GM19455 (cell line): ENCODE data around the gene GGT5.

Experiments used
- ATAC-seq: cut with Tn5 transposase; IDR thresholded peaks from one replicate; pipeline ENCODE4 v1.9.1; 2021; ENCODE audit not compliant: unreplicated experiment

Gene GGT5

GRCh38 chr22:24171822-24172221, 73.1 kb downstream of the GGT5 start:
- no peak for ATAC-seq

DNA sequence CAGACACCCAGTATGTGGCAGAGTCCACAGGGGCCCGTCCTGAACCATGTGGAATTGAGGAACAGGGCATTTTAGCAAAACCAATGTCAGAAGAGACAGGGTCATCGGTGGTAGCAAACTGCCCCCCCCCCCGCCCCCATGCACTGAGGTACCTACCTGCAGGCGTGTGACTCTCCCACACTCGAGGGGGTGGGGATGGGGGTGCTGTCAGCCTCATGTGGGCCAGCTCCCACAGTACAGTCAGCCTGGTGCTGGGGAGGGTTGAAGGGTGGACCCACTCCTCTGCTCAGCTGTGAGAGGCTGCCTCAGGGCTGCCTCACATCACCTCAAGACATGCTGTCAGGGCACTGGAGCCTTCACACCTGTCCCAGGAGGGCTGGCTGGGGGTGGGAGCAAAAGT, 74.2 kb downstream of the GGT5 start:
- no peak for ATAC-seq

DNA sequence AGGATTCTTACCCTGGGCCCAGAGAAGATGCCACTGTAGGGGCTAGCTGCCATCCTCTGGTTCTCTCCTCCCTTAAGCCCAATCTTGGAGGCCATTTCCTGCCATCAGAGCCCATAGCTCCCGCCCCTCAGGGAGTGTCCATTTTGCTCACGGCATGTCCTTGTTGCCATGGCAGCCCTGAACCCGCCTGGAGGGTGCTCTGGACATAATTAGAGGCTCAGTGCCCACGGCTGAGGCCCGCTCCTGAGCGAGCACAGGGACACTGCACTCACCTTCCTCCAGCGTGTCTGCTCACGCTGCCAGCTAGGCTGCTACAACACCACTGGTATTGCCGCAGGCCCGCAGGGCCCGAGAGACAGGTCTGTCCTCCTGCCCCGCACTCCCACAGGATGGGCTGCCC, 74.7 kb downstream of the GGT5 start:
- ATAC-seq = no peak
